Fibroblast of lung (primary cell): Measurements from ENCODE around the gene PIMREG.

ENCODE experiments used
- EZH2 ChIP-seq: IDR thresholded peaks from 2 replicates; pipeline ENCODE4 v1.5.1; 2012; ENCODE audit warnings: low read length, control low read depth, mild to moderate bottlenecking; ENCODE audit errors: missing control alignments
- TF ChIP-seq, protein P1 (sequence below), 2 donors: IDR thresholded peaks in 1 of 2; conservative IDR thresholded peaks in 1 of 2; 1 replicate in 1 of 2; 2 replicates in 1 of 2; pipeline ENCODE4 v1.5.1; 2011 to 2012; ENCODE audit warnings: low read length in 2 of 2, control low read depth in 1 of 2, inconsistent platforms in 1 of 2, low read depth in 1 of 2, mild to moderate bottlenecking in 1 of 2

DNA sequence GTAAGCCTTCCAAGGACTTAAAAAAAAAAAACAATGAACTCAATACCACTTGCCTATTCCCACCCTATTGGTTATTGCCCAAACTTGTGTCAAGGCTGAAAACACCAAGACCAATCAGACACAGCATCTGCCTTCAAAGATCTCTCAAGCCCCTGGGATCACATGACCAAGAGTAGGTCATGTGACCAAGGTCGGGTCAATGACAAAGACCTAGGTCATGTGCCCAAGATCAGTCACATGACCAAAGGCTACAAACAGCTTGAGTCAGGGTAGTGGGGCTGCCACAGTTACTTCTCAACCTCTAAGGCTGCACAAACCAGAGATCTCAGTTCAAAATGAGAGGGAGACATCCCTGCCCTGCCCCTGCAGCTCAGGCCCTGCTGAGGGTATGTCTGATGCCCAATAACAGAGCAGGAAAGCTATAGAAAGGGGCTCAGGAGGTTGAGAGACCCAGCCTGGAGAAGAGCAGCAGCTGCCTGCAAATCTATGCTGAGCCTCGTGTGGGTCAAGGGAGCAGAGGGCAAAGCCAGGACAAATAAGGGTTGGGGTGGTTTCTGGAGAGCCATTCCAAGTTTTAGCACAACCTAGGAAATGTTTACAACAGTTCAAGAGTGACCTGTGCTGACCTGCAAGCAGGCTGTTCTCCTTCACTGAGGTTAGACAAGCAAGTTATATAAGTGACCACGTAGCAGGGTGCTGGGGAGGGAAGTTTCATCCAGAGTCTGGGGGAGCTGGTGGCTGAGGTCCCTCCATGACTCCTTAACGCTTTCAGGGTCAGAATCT is 48.8 kb downstream of the PIMREG start:
- TF ChIP-seq EZH2 = no peak
- TF ChIP-seq, protein P1, sequence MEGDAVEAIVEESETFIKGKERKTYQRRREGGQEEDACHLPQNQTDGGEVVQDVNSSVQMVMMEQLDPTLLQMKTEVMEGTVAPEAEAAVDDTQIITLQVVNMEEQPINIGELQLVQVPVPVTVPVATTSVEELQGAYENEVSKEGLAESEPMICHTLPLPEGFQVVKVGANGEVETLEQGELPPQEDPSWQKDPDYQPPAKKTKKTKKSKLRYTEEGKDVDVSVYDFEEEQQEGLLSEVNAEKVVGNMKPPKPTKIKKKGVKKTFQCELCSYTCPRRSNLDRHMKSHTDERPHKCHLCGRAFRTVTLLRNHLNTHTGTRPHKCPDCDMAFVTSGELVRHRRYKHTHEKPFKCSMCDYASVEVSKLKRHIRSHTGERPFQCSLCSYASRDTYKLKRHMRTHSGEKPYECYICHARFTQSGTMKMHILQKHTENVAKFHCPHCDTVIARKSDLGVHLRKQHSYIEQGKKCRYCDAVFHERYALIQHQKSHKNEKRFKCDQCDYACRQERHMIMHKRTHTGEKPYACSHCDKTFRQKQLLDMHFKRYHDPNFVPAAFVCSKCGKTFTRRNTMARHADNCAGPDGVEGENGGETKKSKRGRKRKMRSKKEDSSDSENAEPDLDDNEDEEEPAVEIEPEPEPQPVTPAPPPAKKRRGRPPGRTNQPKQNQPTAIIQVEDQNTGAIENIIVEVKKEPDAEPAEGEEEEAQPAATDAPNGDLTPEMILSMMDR (conservative IDR thresholded peaks at IDR 0.05 in 1 of 2, IDR thresholded peaks at IDR 0.05 in 1 of 2; ENCODE audit: low read depth in 1 of 2, low read length in 2 of 2) = no peak
